OCI-LY3 (cell line): ENCODE data around the gene NKX2-3.
A peak's percentile ranks its signal among the peaks of the same experiment; 100 is the strongest.

Source experiments
- H2AFZ ChIP-seq: fragments of 200-600, 300-600 bp; shearing (Covaris generic); 2 replicates; pipeline ENCODE4 v1.6.0; 2014; ENCODE audit warnings: antibody characterized with exemption, low read depth, low read length
- H3K27ac ChIP-seq: fragments of 200-600, 300-600 bp; sonication (generic); 2 replicates; pipeline ENCODE4 v1.5.1; 2014; ENCODE audit warnings: mild to moderate bottlenecking, low read length, moderate library complexity, mixed read lengths
- H3K27me3 ChIP-seq: fragments of 200-600, 300-600 bp; sonication (generic); 2 replicates; pipeline ENCODE4 v1.6.1; 2014; ENCODE audit warnings: low read depth, low read length, mixed read lengths
- H3K36me3 ChIP-seq: fragments of 200-600, 300-600 bp; sonication (generic); replicated peaks from 2 replicates; pipeline ENCODE3; 2014; ENCODE audit warnings: low read depth, low read length, mixed read lengths
- H3K4me1 ChIP-seq: fragments of 300-600, 200-600 bp; sonication (generic); 2 replicates; pipeline ENCODE4 v1.6.1; 2014; ENCODE audit warnings: low read length, mixed read lengths
- H3K4me2 ChIP-seq: fragments of 200-600, 300-600 bp; sonication (generic); 2 replicates; pipeline ENCODE4 v1.6.1; 2014; ENCODE audit warnings: low read length, mixed read lengths
- H3K4me3 ChIP-seq: fragments of 300-600, 200-600 bp; sonication (generic); 2 replicates; pipeline ENCODE4 v1.5.1; 2014; ENCODE audit warnings: antibody characterized with exemption, mild to moderate bottlenecking, low read length, moderate library complexity
- H3K79me2 ChIP-seq: fragments of 300-600, 200-600 bp; shearing (Covaris generic); 2 replicates; pipeline ENCODE4 v1.6.1; 2014; ENCODE audit warnings: mild to moderate bottlenecking, low read length, mixed read lengths
- H3K9ac ChIP-seq: fragments of 300-600, 200-600 bp; shearing (Covaris generic); 2 replicates; pipeline ENCODE4 v1.6.0; 2014; ENCODE audit warnings: mild to moderate bottlenecking, low read length, moderate library complexity
- H3K9me3 ChIP-seq: fragments of 200-600, 300-600 bp; shearing (Covaris generic); 2 replicates; pipeline ENCODE4 v1.6.1; 2014; ENCODE audit warnings: low read length, mixed read lengths; ENCODE audit not compliant: insufficient read depth
- H4K20me1 ChIP-seq: fragments of 200-600, 300-600 bp; sonication (generic); 2 replicates; pipeline ENCODE4 v1.6.1; 2016; ENCODE audit warnings: low read length, mixed read lengths; ENCODE audit not compliant: insufficient read depth
- EZH2phosphoT487 ChIP-seq: fragments of 200-600 bp; shearing (Covaris generic); IDR thresholded peaks from 2 replicates; pipeline ENCODE4 v1.6.1; 2018; ENCODE audit warnings: antibody characterized with exemption, mixed run types, low read depth
- TF ChIP-seq, protein P1 (sequence below): fragments of 200-600, 300-600 bp; sonication (generic); IDR thresholded peaks from 2 replicates; pipeline ENCODE4 v1.5.1; 2014; ENCODE audit warnings: antibody characterized with exemption, low read length, low read depth

Gene NKX2-3

DNA sequence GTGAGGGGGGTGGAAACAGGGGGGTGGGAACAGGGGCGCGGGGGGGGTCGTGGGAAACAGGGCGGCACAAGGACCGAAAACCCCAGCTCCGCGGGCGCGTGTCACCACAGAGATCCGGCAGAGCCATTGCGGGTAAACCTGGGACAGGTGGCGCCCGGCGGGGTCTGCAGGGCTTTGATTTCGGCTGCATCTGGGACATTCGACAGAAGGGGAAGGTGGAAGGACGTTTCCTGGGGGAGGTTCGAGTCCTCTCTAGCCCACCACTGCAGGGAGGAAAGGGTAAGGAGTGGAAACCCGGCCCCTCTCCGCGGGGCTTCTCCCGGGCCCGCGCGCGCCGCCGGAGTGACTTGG is 7.5 kb downstream of the NKX2-3 start:
- Histone ChIP-seq H3K79me2 (no peaks in the 10 kb centered on the region), H3K27me3 (no peaks in the 10 kb centered on the region; the same call in 1 of the 2 replicates), H3K4me3 (no peak overlapping the region), H2AFZ (no peak overlapping the region), H3K36me3 (no peaks in the 10 kb centered on the region), H3K27ac (no peak overlapping the region), H3K4me1 (no peaks in the 10 kb centered on the region), H3K9me3 (no peaks in the 10 kb centered on the region), H3K4me2 (no peak overlapping the region), H3K9ac (no peak overlapping the region), H4K20me1 (no peaks in the 10 kb centered on the region)
- TF ChIP-seq, protein P1, sequence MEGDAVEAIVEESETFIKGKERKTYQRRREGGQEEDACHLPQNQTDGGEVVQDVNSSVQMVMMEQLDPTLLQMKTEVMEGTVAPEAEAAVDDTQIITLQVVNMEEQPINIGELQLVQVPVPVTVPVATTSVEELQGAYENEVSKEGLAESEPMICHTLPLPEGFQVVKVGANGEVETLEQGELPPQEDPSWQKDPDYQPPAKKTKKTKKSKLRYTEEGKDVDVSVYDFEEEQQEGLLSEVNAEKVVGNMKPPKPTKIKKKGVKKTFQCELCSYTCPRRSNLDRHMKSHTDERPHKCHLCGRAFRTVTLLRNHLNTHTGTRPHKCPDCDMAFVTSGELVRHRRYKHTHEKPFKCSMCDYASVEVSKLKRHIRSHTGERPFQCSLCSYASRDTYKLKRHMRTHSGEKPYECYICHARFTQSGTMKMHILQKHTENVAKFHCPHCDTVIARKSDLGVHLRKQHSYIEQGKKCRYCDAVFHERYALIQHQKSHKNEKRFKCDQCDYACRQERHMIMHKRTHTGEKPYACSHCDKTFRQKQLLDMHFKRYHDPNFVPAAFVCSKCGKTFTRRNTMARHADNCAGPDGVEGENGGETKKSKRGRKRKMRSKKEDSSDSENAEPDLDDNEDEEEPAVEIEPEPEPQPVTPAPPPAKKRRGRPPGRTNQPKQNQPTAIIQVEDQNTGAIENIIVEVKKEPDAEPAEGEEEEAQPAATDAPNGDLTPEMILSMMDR, result no peak
- no peak for TF ChIP-seq EZH2phosphoT487

DNA sequence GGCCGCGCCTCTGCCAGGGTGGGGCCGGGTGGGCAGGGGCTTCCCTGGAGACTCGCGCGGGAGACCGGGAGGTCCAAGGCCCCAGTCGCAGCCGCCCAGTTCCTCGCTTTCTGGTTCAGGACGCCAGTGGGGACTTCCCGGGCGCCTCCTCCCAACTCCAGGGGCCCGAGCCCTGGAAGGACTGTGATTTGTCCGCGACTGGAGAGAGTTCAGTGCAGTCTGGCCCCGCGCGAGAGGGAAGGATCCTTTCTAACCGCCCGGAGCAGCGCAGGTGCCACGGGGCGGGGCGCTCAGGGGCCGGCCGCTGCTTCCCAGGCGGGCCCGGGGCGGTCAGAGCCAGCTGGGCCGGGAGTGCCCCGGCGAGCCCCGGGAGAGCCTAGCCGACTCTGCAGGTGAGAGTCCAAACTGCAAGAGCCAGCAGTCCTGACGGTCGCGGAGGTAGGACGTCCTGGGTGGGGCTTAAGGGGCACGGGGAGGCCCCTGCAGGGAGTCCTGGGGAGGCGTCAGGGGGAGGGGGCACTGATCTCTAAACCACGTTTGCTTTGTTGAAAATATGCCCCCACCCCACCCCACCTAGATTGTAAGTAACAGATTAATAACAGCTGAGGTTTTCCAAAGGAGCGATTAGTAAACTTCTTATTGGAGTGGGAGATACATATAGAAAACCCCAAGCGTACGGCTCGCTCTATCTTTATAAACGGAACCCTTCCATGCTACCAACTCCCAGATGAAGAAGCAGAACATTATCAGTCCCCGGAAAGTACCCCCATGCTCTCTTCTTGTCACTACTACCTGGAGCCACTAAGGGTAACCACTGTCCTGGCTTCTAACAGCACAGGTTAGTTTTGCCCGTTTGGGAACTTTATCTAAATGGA is 8.2 kb downstream of the NKX2-3 start:
- H3K79me2 ChIP-seq, result no peaks in the 10 kb centered on the region
- TF ChIP-seq, protein P1, result no peak
- TF ChIP-seq EZH2phosphoT487, result no peak
- no peaks in the 10 kb centered on the region for H3K9me3 ChIP-seq
- peak overlapping the region; percentile 45 for H3K4me2 ChIP-seq
- H3K4me1 ChIP-seq, result no peaks in the 10 kb centered on the region
- no peak overlapping the region for H3K9ac ChIP-seq
- H3K4me3 ChIP-seq, result peak overlapping the region; percentile 62
- no peaks in the 10 kb centered on the region for H4K20me1 ChIP-seq
- no peak overlapping the region for H2AFZ ChIP-seq
- no peaks in the 10 kb centered on the region for H3K36me3 ChIP-seq
- H3K27me3 ChIP-seq, result peaks cover 1% of the 10 kb centered on the region; the same call in 1 of the 2 replicates
- H3K27ac ChIP-seq, result no peak overlapping the region

DNA sequence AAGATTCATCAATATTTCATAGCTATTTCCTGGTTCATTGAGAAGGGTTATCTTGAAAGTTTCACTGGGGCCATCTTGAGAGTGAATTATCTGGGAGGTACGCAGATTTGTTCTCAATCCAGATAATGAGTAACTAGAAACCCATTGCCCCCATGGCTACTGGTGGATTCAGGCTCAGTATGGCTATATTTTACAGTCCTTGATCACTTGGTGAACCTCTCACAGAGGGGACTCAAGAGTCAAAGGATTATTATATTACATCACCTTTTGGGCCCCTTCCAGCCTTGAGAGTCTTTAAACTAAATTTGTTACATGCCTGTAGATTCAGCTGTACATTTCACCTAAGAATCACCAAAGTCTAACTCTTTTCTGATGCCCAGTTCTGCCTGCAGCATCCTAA is 11.6 kb downstream of the NKX2-3 start:
- Histone ChIP-seq H3K27me3 (peaks cover 7% of the 10 kb centered on the region; the same call in 1 of the 2 replicates), H4K20me1 (no peaks in the 10 kb centered on the region), H3K79me2 (no peaks in the 10 kb centered on the region), H3K9ac (no peak overlapping the region), H3K36me3 (no peaks in the 10 kb centered on the region), H3K4me1 (no peaks in the 10 kb centered on the region), H3K4me2 (no peak overlapping the region), H2AFZ (no peak overlapping the region), H3K9me3 (no peaks in the 10 kb centered on the region), H3K27ac (no peak overlapping the region), H3K4me3 (no peak overlapping the region)
- TF ChIP-seq, protein P1, result no peak
- no peak for TF ChIP-seq EZH2phosphoT487

DNA sequence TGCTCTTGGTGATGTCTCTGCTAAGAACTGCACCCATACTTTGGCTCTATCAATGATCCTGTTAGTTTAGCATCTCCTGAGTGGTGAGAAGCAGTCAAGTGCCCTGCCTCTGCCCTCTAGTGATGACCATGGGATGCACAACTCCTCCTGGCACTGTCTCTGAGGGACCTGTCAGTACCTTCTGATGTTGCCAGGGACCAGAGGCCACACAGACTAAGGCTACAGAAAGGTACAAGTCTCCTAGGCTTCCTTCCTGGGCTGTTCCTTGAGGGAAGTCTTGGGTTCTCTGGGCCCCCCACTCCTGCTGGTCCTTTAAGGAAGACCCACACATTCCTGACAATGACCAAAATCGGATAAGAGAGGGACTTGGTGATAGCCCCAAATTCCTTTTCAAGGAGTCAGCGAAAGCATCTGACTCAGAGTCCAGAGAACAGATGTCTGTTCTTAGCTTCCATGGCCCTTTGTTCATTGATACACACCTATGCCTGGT is 15.3 kb downstream of the NKX2-3 start:
- Histone ChIP-seq H3K9me3 (no peaks in the 10 kb centered on the region), H3K4me2 (no peak overlapping the region), H3K4me1 (no peaks in the 10 kb centered on the region), H4K20me1 (no peaks in the 10 kb centered on the region), H3K36me3 (no peaks in the 10 kb centered on the region), H3K79me2 (no peaks in the 10 kb centered on the region), H3K4me3 (no peak overlapping the region), H3K9ac (no peak overlapping the region), H3K27ac (no peak overlapping the region), H2AFZ (no peak overlapping the region), H3K27me3 (peaks cover 14% of the 10 kb centered on the region)
- no peak for TF ChIP-seq EZH2phosphoT487
- TF ChIP-seq, protein P1, result peak; percentile 40
